Adrenal gland (tissue), 12 donors: Measurements from ENCODE around the gene UNC13C. TPM values are rescaled to one million over a fixed set of nuclear protein-coding genes. Genes with fewer than 3 reads are reported as not detected.

ENCODE experiments used
- DNase-seq, 7 donors: peaks; one replicate each; pipeline ENCODE4 v3.0.0-alpha.2; 2019 to 2020
- H3K27ac ChIP-seq, 5 donors: fragments of 200-600 bp; sonication (generic) in 4 of 5; 1 replicate in 3 of 5; 2 replicates in 2 of 5; pipeline versions ENCODE4 v1.5.1 to v1.8.0; 2016 to 2020; ENCODE audit warnings: mild to moderate bottlenecking in 1 of 5
- H3K27me3 ChIP-seq: fragments of 200-600 bp; 2 replicates; pipeline ENCODE4 v1.8.0; 2021
- H3K36me3 ChIP-seq, 2 donors: fragments of 200-600 bp; replicated peaks in 1 of 2; 1 replicate in 1 of 2; 2 replicates in 1 of 2; pipeline versions ENCODE4 v1.5.1 to v1.8.0; 2018 to 2022
- H3K4me1 ChIP-seq, 2 donors: fragments of 200-600 bp; replicated peaks in 1 of 2; 1 replicate in 1 of 2; 2 replicates in 1 of 2; pipeline versions ENCODE4 v1.5.1 to v1.8.0; 2018 to 2021
- H3K4me3 ChIP-seq, 4 donors: fragments of 200-600 bp; sonication (generic) in 3 of 4; one replicate each; pipeline ENCODE4 v1.5.1; 2016 to 2018
- H3K9me3 ChIP-seq, 3 donors: fragments of 200-600 bp; sonication (generic) in 1 of 3; replicated peaks in 1 of 3; 1 replicate in 2 of 3; 2 replicates in 1 of 3; pipeline versions ENCODE4 v1.5.1 to v1.8.0; 2016 to 2021
- POLR2A ChIP-seq, 2 donors: fragments of 450-650 bp; IDR thresholded peaks; one replicate each; pipeline ENCODE4 v1.6.1; 2017; ENCODE audit warnings: antibody characterized with exemption in 2 of 2, mild to moderate bottlenecking in 2 of 2, moderate library complexity in 1 of 2
- WGBS, 4 donors: extraction: QIAGEN DNeasy Blood & Tissue Kit in 2 of 4; methylation state at CpG; one replicate each; pipeline versions ENCODE4 v1.1.5 to v1.1.7; 2013 to 2017; 5-methylcytosine and 5-hydroxymethylcytosine counted together
- intact Hi-C, 2 donors: fragments of 100-400 bp; cut with DNase I; formaldehyde crosslinking; loops; one replicate each; pipeline versions ENCODE4 v1.14.1 to v1.15.0; 2022 to 2023
- polyA plus RNA-seq, 3 donors: library from polyadenylated mRNA; stranded (reverse); fragments of 200-250 nt in 2 of 3; fragments of 350-450 nt in 1 of 3; fragmentation: Illumina TruSeq in 1 of 3; extraction: RNeasy Lipid Tissue Mini Kit (QIAGEN cat#74804) in 1 of 3; gene quantifications; one replicate each; pipeline ENCODE4 v1.2.3, GENCODE V29; 2013 to 2014
- total RNA-seq, 9 donors: library from RNA; depleted of rRNA in 4 of 9; stranded (reverse); fragments of >200 nt in 4 of 9; fragments of 120-200 nt in 1 of 9; fragmentation: NEBNext Ultra II Directional in 1 of 9; extraction: Animal tissue kit (Norgen Biotek cat#: 25700) in 1 of 9; gene quantifications; one replicate each; pipeline versions ENCODE4 v1.1.0 to v1.2.4, GENCODE V29; 2013 to 2023
- TF ChIP-seq, protein P1 (sequence below), 6 experiments: fragments of 450-650 bp in 4 of 6; fragments of 200-600 bp in 2 of 6; sonication (generic) in 1 of 6; IDR thresholded peaks; 1 replicate in 5 of 6; 2 replicates in 1 of 6; pipeline versions ENCODE4 v1.5.1 to v1.8.0; 2016 to 2021; ENCODE audit warnings: antibody characterized with exemption in 6 of 6, mild to moderate bottlenecking in 2 of 6, moderate library complexity in 1 of 6
- donor health status: healthy with polysubstance abuse.
- donor health status: Bipolar disorder and iron deficiency.
- donor health status: DM: yes; HTN: yes; CAD: no.
- donor health status: DM: no; HTN: no; CAD: no.
- donor health status: DM: no; HTN: no; CAD: no.
- donor health status: DM: yes; HTN: yes; CAD: no.

UNC13C gene
- total and polyA plus RNA-seq, 12 donors = 0.04 to 0.61 (median 0.20) TPM; not detected in 4

- Histone ChIP-seq H3K4me1 (no peaks in the 10 kb centered on the region), H3K9me3 (no peaks in the 10 kb centered on the region), H3K4me3 (no peak overlapping the region), H3K36me3 (no peaks in the 10 kb centered on the region), H3K27ac (no peak overlapping the region), H3K27me3 (no peaks in the 10 kb centered on the region)
- DNase-seq = no peak
- intact Hi-C loops = no loop called here
- WGBS, 4 donors = 62 to 67% (median 65%) methylated on average over 3 of the region's 3 CpGs
- TF ChIP-seq, protein P1, sequence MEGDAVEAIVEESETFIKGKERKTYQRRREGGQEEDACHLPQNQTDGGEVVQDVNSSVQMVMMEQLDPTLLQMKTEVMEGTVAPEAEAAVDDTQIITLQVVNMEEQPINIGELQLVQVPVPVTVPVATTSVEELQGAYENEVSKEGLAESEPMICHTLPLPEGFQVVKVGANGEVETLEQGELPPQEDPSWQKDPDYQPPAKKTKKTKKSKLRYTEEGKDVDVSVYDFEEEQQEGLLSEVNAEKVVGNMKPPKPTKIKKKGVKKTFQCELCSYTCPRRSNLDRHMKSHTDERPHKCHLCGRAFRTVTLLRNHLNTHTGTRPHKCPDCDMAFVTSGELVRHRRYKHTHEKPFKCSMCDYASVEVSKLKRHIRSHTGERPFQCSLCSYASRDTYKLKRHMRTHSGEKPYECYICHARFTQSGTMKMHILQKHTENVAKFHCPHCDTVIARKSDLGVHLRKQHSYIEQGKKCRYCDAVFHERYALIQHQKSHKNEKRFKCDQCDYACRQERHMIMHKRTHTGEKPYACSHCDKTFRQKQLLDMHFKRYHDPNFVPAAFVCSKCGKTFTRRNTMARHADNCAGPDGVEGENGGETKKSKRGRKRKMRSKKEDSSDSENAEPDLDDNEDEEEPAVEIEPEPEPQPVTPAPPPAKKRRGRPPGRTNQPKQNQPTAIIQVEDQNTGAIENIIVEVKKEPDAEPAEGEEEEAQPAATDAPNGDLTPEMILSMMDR (IDR thresholded peaks at IDR 0.05) = no peak
These were observed 369.0 kb downstream of the UNC13C start for GRCh38 chr15:54347082-54347827.

GRCh38 chr15:54353726-54354125 is 375.5 kb downstream of the UNC13C start:
- H3K4me1 ChIP-seq = no peaks in the 10 kb centered on the region
- no peak for TF ChIP-seq POLR2A (IDR thresholded peaks at IDR 0.05)
- TF ChIP-seq, protein P1 (IDR thresholded peaks at IDR 0.05) = no peak
- H3K36me3 ChIP-seq = no peaks in the 10 kb centered on the region
- no peaks in the 10 kb centered on the region for H3K27me3 ChIP-seq
- 47 to 68% (median 61%) methylated on average over 2 of the region's 2 CpGs for WGBS, 4 donors
- no peak for DNase-seq
- no peaks in the 10 kb centered on the region for H3K9me3 ChIP-seq
- intact Hi-C loops = no loop called here
- no peak overlapping the region for H3K27ac ChIP-seq
- no peak overlapping the region for H3K4me3 ChIP-seq

DNA sequence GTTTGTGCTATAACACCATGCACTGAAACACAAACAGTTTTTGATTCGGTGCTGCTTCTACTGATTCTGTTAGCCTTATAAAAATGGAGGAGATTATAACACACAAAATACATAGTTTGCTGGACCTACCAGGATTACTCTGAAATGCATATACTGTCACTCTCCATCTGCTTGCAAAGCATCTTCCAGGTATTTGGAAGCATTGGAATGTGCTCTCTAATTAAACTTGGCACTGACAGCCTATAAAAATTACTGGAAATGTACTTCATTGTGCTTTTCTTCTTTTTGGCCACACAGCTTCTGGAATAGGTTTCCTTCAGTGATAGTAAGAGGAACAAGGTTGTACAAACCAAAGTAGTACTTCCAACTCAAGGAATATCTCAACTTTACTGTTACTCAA is 376.1 kb downstream of the UNC13C start:
- TF ChIP-seq, protein P1 (IDR thresholded peaks at IDR 0.05) = no peak
- TF ChIP-seq POLR2A (IDR thresholded peaks at IDR 0.05) = no peak
- 40 to 90% (median 72%) methylated on average over 1 of the region's 1 CpG for WGBS, 4 donors
- Histone ChIP-seq H3K36me3 (no peaks in the 10 kb centered on the region), H3K9me3 (peaks cover 0 to 4% (median 0%) of the 10 kb centered on the region in 3 donors), H3K27me3 (no peaks in the 10 kb centered on the region), H3K27ac (no peak overlapping the region), H3K4me1 (no peaks in the 10 kb centered on the region), H3K4me3 (no peak overlapping the region)
- DNase-seq = no peak
- intact Hi-C loops = no loop called here

DNA sequence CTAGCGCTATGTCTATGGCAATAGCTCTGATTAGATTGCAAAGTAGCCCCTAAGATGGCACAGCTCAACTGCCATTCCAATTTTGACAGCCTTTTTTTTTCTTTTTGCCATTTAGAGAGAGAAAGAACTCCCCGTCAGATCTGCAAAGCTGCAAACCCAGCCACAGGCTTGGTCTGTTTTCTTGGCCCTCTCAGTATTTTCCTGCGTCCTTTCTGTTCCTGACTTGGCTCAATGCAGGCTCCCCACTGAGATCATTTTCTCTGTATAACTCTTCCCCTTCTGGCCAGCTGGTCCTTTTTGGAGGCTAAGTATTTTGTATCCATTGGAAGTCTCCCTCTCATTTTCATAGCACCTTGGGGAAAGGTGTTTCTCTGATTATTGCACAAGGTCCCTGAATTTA is 386.7 kb downstream of the UNC13C start:
- Histone ChIP-seq H3K27me3 (no peaks in the 10 kb centered on the region), H3K9me3 (peaks cover 0 to 13% (median 7%) of the 10 kb centered on the region in 3 donors), H3K27ac (no peak overlapping the region), H3K4me3 (no peak overlapping the region), H3K4me1 (no peaks in the 10 kb centered on the region), H3K36me3 (no peaks in the 10 kb centered on the region)
- intact Hi-C loops = no loop called here
- no peak for DNase-seq
- no peak for TF ChIP-seq POLR2A (IDR thresholded peaks at IDR 0.05)
- TF ChIP-seq, protein P1 (IDR thresholded peaks at IDR 0.05) = no peak
- 51 to 79% (median 70%) methylated on average over 3 of the region's 3 CpGs for WGBS, 4 donors
